NCI-H1417 (cell line): ENCODE results near the gene PATZ1.

Experiments used
- DNase-seq, 3 experiments: peaks; one replicate each; lab custom pipeline; 2025; lab: John Stamatoyannopoulos, UW

Gene PATZ1

GRCh38 chr22:31282748-31283468 is 63.2 kb downstream of the PATZ1 start:
- no peak for DNase-seq

- DNase-seq: no peak
Measured at GRCh38 chr22:31281733-31282132, 64.4 kb downstream of the PATZ1 start.

GRCh38 chr22:31279821-31280505 is 66.2 kb downstream of the PATZ1 start:
- no peak for DNase-seq

- no peak for DNase-seq
Measured at GRCh38 chr22:31279327-31279669, 66.8 kb downstream of the PATZ1 start.

GRCh38 chr22:31278626-31279326 is 67.4 kb downstream of the PATZ1 start:
- DNase-seq: no peak

GRCh38 chr22:31278151-31278621 is 68.0 kb downstream of the PATZ1 start:
- DNase-seq: no peak

- DNase-seq: no peak
Measured at GRCh38 chr22:31277741-31278140, 68.4 kb downstream of the PATZ1 start.

- DNase-seq: no peak
Measured at GRCh38 chr22:31276426-31277167, 69.5 kb downstream of the PATZ1 start.
